Measurements from ENCODE around the gene SLC25A6. TPM values are rescaled to one million over a fixed set of nuclear protein-coding genes. Genes with fewer than 3 reads are reported as not detected.

The SLC25A6 gene
- total and polyA plus RNA-seq, 2 of the 13 experiments (the other 11 are each of a cell fraction or from before 2014, with no cell fraction given) = 138 to 581 TPM

- Histone ChIP-seq H3K4me2 (ENCODE audit: low read depth, low read length) (no peak overlapping the region), H3K27me3 (ENCODE audit: control insufficient read depth in 1 of 2, insufficient read depth in 2 of 2, low read length in 2 of 2) (no peaks in the 10 kb centered on the region), H3K79me2 (ENCODE audit: insufficient read depth, low read length) (peaks cover 14% of the 10 kb centered on the region), H3K4me1 (ENCODE audit: insufficient read depth, low read length) (peaks cover 34% of the 10 kb centered on the region), H2AFZ (ENCODE audit: low read length) (no peak overlapping the region), H3K4me3 (replicated peaks in 1 of 3; ENCODE audit: insufficient read depth in 1 of 3, low read depth in 2 of 3, low read length in 3 of 3) (no peak overlapping the region), H3K9me3 (ENCODE audit: low read length) (no peaks in the 10 kb centered on the region), H3K9ac (ENCODE audit: insufficient read depth, low read depth, low read length) (no peak overlapping the region), H4K20me1 (ENCODE audit: insufficient read depth, low read length) (peaks cover 11% of the 10 kb centered on the region; the same call in 1 of the 2 replicates), H3K36me3 (replicated peaks in 1 of 2; ENCODE audit: control insufficient read depth in 1 of 2, insufficient read depth in 2 of 2, low read length in 2 of 2) (peaks cover 2 to 14% of the 10 kb centered on the region in 2 experiments; a peak in 3 of 5 replicates), H3K27ac (ENCODE audit: extremely low read length, insufficient read depth, low read length) (no peak overlapping the region)
- no peak for ATAC-seq
- in situ Hi-C loops (cut with HindIII; ENCODE audit: extremely low pct_ligation_motif_present, low pct_unique_long_range_greater_than_20kb) (no loop called here), intact Hi-C loops (cut with micrococcal nuclease; ENCODE audit: unreplicated experiment) (no loop called here)
- BruUV-seq (replicated peaks) = no TSS peak
- no peak for DNase-seq (ENCODE audit: low spot score)
- FAIRE-seq = no peak
- TF ChIP-seq ZFP90 (CRISPR knock-in tag; IDR thresholded peaks at IDR 0.05; ENCODE audit: borderline replicate concordance) (no peak), ZNF639 (CRISPR knock-in tag; conservative IDR thresholded peaks at IDR 0.05) (no peak), TBP (CRISPR knock-in tag; IDR thresholded peaks at IDR 0.05) (no peak)
- POLR2A ChIA-PET = no interaction called here
- CTCF ChIA-PET (ENCODE audit: low intra/inter-chr PET ratio, low total read pairs) = no interaction called here
- WGBS (ENCODE audit: low lambda C conversion rate) = 90% methylated on average over 9 of the region's 15 CpGs
Observed at GRCh38 chrX:1397001-1397400, 5.1 kb upstream of the SLC25A6 start.

GRCh38 chrX:1395646-1396216 lies 3.8 kb upstream of the SLC25A6 start:
- in situ Hi-C loops (cut with HindIII; ENCODE audit: extremely low pct_ligation_motif_present, low pct_unique_long_range_greater_than_20kb) = no loop called here
- TF ChIP-seq MZF1 (CRISPR knock-in tag; IDR thresholded peaks at IDR 0.05; ENCODE audit: borderline replicate concordance) (no peak), BCL6 (CRISPR knock-in tag; IDR thresholded peaks at IDR 0.05) (no peak), ZSCAN9 (CRISPR knock-in tag; IDR thresholded peaks at IDR 0.05; ENCODE audit: borderline replicate concordance) (no peak), ZUFSP (CRISPR knock-in tag; IDR thresholded peaks at IDR 0.05; ENCODE audit: borderline replicate concordance) (no peak), ZNF431 (CRISPR knock-in tag; IDR thresholded peaks at IDR 0.05; ENCODE audit: borderline replicate concordance, low read depth) (no peak), FOSL1 (CRISPR knock-in tag; IDR thresholded peaks at IDR 0.05; ENCODE audit: borderline replicate concordance) (no peak), KDM5A (IDR thresholded peaks at IDR 0.05; ENCODE audit: borderline replicate concordance, low read length) (no peak), MLX (CRISPR knock-in tag; IDR thresholded peaks at IDR 0.05) (no peak), ZBTB3 (CRISPR knock-in tag; IDR thresholded peaks at IDR 0.05; ENCODE audit: borderline replicate concordance, low read depth) (no peak), KLF15 (CRISPR knock-in tag; IDR thresholded peaks at IDR 0.05; ENCODE audit: borderline replicate concordance) (no peak), IRF1 (CRISPR knock-in tag; IDR thresholded peaks at IDR 0.05; ENCODE audit: low read depth) (no peak)

More at GRCh38 chrX:1395646-1396216, 3.8 kb upstream of the SLC25A6 start:
- FAIRE-seq (no peak), DNase-seq (ENCODE audit: low spot score) (no peak), ATAC-seq (no peak)
- H3K27ac ChIP-seq (ENCODE audit: extremely low read length, insufficient read depth, low read length) = no peak overlapping the region
- H4K20me1 ChIP-seq (ENCODE audit: insufficient read depth, low read length) = peaks cover 18% of the 10 kb centered on the region
- no peak overlapping the region for H3K4me2 ChIP-seq (ENCODE audit: low read depth, low read length)
- no peaks in the 10 kb centered on the region for H3K9me3 ChIP-seq (ENCODE audit: low read length)
- H3K9ac ChIP-seq (ENCODE audit: insufficient read depth, low read depth, low read length) = no peak overlapping the region
- 97% methylated on average over 5 of the region's 5 CpGs for WGBS (ENCODE audit: low lambda C conversion rate)
- peaks cover 2 to 14% of the 10 kb centered on the region in 2 experiments; a peak in 3 of 5 replicates for H3K36me3 ChIP-seq (replicated peaks in 1 of 2; ENCODE audit: control insufficient read depth in 1 of 2, insufficient read depth in 2 of 2, low read length in 2 of 2)
- ChIA-PET POLR2A (no interaction called here), CTCF (ENCODE audit: low intra/inter-chr PET ratio, low total read pairs) (no interaction called here)
- H2AFZ ChIP-seq (ENCODE audit: low read length) = no peak overlapping the region
- peaks cover 24% of the 10 kb centered on the region for H3K4me1 ChIP-seq (ENCODE audit: insufficient read depth, low read length)
- BruUV-seq (replicated peaks) = no TSS peak
- intact Hi-C loops (cut with micrococcal nuclease; ENCODE audit: unreplicated experiment) = no loop called here
- no peaks in the 10 kb centered on the region; a peak in 1 of 5 replicates for H3K27me3 ChIP-seq (ENCODE audit: control insufficient read depth in 1 of 2, insufficient read depth in 2 of 2, low read length in 2 of 2)
- no peak overlapping the region for H3K4me3 ChIP-seq (replicated peaks in 1 of 3; ENCODE audit: insufficient read depth in 1 of 3, low read depth in 2 of 3, low read length in 3 of 3)
- peaks cover 21% of the 10 kb centered on the region for H3K79me2 ChIP-seq (ENCODE audit: insufficient read depth, low read length)
